Glomerular endothelial cell (primary cell): ENCODE measurements around the gene GLOD5. TPM values are rescaled to one million over a fixed set of nuclear protein-coding genes. Genes with fewer than 3 reads are reported as not detected.

ENCODE experiments used
- total RNA-seq: library from RNA; depleted of rRNA; stranded (reverse); fragments of >200 nt; gene quantifications from 2 replicates; pipeline ENCODE4 v1.2.3, GENCODE V29; 2015

GLOD5 gene
- total RNA-seq, 1 donor from 2014 or later: not detected

Other genes starting within 250 kb of the GLOD5 start
- gene EBP, start 239.9 kb upstream of the GLOD5 start, total RNA-seq: 34.0 and 48.0 TPM in 2 replicates
- 11.8 and 14.2 TPM in 2 replicates for gene TBC1D25, start 222.0 kb upstream of the GLOD5 start, total RNA-seq
- 261 and 308 TPM in 2 replicates for gene RBM3, start 187.3 kb upstream of the GLOD5 start, total RNA-seq
- 82.0 and 104 TPM in 2 replicates for gene WDR13, start 164.3 kb upstream of the GLOD5 start, total RNA-seq
- 0.39 and 0.53 TPM in 2 replicates for gene WAS, start 77.9 kb upstream of the GLOD5 start, total RNA-seq
- gene SUV39H1, start 65.0 kb upstream of the GLOD5 start, total RNA-seq: 4.4 and 10.0 TPM in 2 replicates
- gene GATA1, start 24.8 kb downstream of the GLOD5 start, total RNA-seq: not detected in 2 replicates
- 31.9 and 57.1 TPM in 2 replicates for gene HDAC6, start 40.3 kb downstream of the GLOD5 start, total RNA-seq
- gene ERAS, start 64.8 kb downstream of the GLOD5 start, total RNA-seq: not detected in 2 replicates
- gene PCSK1N, start 73.9 kb downstream of the GLOD5 start, total RNA-seq: 1.5 and 8.9 TPM in 2 replicates
- 32.7 and 34.2 TPM in 2 replicates for gene TIMM17B, start 136.0 kb downstream of the GLOD5 start, total RNA-seq
- 51.3 and 57.9 TPM in 2 replicates for gene PQBP1, start 136.2 kb downstream of the GLOD5 start, total RNA-seq
- 14.1 and 27.3 TPM in 2 replicates for gene SLC35A2, start 149.9 kb downstream of the GLOD5 start, total RNA-seq
- 5.3 TPM in 2 replicates for gene PIM2, start 157.3 kb downstream of the GLOD5 start, total RNA-seq
- 43.6 and 53.3 TPM in 2 replicates for gene OTUD5, start 195.9 kb downstream of the GLOD5 start, total RNA-seq
- 0.78 and 1.3 TPM in 2 replicates for gene KCND1, start 210.1 kb downstream of the GLOD5 start, total RNA-seq
- gene GRIPAP1, start 240.5 kb downstream of the GLOD5 start, total RNA-seq: 24.4 and 38.2 TPM in 2 replicates